ENCODE results near the gene DNAH8. TPM values are rescaled to one million over a fixed set of nuclear protein-coding genes. Genes with fewer than 3 reads are reported as not detected.
A peak's percentile ranks its signal among the peaks of the same experiment; 100 is the strongest.

Gene DNAH8, protein sequence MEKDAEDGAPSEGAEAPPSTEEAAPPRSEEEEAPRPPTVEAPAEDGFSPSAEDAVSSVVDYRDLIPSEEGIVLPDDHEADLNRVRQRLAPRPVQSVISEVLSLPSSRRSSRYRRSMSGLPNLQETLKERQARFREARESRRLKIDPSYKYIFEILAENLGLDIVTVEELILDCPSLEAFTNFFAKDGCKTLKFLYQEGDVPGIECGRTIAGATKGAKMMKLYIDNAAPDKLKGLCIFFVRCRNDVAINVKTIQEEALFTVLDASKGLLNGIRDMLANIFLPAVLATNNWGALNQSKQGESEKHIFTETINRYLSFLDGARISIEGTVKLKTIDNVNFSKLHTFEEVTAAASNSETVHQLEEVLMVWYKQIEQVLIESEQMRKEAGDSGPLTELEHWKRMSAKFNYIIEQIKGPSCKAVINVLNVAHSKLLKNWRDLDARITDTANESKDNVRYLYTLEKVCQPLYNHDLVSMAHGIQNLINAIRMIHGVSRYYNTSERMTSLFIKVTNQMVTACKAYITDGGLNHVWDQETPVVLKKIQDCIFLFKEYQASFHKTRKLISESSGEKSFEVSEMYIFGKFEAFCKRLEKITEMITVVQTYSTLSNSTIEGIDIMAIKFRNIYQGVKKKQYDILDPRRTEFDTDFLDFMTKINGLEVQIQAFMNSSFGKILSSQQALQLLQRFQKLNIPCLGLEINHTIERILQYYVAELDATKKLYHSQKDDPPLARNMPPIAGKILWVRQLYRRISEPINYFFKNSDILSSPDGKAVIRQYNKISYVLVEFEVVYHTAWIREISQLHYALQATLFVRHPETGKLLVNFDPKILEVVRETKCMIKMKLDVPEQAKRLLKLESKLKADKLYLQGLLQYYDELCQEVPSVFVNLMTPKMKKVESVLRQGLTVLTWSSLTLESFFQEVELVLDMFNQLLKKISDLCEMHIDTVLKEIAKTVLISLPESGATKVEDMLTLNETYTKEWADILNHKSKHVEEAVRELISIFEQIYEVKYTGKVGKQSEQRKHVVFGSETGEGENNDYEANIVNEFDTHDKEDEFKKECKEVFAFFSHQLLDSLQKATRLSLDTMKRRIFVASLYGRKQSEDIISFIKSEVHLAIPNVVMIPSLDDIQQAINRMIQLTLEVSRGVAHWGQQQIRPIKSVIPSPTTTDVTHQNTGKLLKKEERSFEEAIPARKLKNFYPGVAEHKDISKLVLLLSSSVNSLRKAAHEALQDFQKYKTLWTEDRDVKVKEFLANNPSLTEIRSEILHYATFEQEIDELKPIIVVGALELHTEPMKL (N-terminal part only)
- 14.6 TPM for total RNA-seq

DNA sequence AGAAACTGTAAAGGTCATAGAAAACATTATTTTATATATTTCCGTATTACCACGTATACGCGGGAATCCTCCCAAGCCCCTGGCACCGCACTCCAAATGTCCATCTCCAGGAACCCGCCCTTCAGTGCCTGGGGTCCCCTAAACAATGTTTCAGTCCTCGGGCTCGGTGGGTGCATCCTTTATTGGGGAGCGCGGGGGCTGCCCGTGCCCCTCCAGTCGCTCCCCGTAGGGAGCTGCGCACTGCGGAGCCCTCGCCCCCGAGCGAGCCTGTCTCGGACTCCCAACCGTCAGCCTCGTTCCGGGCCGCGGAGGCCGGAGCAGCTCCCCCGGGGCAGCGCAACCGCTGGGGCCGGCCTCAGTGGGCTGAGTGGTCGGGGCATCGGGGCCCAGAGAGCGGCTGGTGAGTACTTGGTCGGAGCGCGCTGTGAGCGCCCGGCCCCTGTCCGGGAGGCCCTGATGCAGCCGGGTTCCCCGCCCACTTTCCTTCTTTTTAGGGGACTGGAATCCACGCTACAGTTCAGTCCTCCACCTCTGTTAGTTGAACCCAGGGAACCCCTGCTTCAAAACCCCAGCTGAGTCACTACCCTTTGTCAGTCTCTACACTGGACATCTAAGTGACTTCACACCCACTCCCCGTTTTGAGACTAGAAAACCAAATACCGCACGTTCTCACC lies at the start of gene DNAH8:
DNAH8 (plus strand) TSS at position 296 of the 674 bp plus-strand sequence. CDS start 7,499 bp downstream, outside the sequence.
- H3K27me3 ChIP-seq (ENCODE audit: control insufficient read depth in 3 of 3, insufficient read depth in 3 of 3, low read length in 3 of 3), result peaks cover 27 to 35% (median 31%) of the 10 kb centered on the region in 3 donors

DNA sequence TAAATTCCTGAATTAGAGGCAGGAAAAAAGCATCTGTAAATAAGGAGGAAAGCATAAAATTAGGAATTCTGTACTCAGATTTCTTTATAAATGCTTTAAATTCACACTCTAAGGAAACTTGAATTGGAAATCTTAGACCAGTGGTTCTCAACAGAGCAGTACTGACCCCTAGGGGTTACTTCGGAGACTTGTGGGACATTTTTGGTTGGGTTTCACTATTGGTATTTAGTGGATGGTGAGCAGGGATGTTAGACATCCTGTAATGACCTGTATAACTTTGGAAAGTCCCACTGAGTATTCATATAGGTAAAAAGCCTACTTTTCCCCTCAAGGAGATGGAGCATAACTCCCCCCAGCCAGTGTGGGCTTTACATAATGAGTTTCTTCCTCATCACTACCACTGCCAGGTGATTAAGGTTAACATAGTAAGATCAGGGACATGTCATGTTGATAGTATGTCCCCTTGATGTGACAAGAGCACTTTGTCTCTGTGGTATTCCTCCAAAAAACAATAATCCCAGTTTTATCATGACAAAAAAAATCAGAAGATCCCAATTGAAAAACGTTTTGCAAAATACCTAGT lies 43.1 kb upstream of the DNAH8 start:
- Histone ChIP-seq H3K36me3 (ENCODE audit: control insufficient read depth in 3 of 3, insufficient read depth in 3 of 3, low read length in 3 of 3) (peaks cover 4 to 10% (median 4%) of the 10 kb centered on the region in 3 donors), H3K9me3 (ENCODE audit: control insufficient read depth in 3 of 3, low read length in 3 of 3) (no peaks in the 10 kb centered on the region), H3K4me1 (ENCODE audit: control insufficient read depth in 3 of 3, insufficient read depth in 3 of 3, low read length in 3 of 3) (peaks cover 0 to 2% (median 0%) of the 10 kb centered on the region in 3 donors), H3K4me3 (ENCODE audit: low read length in 3 of 3) (no peak overlapping the region), H3K9ac (ENCODE audit: low read depth in 1 of 3, low read length in 3 of 3) (no peak overlapping the region), H3K27me3 (ENCODE audit: control insufficient read depth in 3 of 3, insufficient read depth in 3 of 3, low read length in 3 of 3) (no peaks in the 10 kb centered on the region), H3K27ac (ENCODE audit: low read depth, low read length) (no peak overlapping the region)

More for the DNA sequence above, at the start of gene DNAH8:
- peak within 1 kb of the TSS in 1 of 3 donors; percentile 36 for H3K4me3 ChIP-seq (ENCODE audit: low read length in 3 of 3)
- no peak within 1 kb of the TSS for H3K9ac ChIP-seq (ENCODE audit: low read depth in 1 of 3, low read length in 3 of 3)
- H3K4me1 ChIP-seq (ENCODE audit: control insufficient read depth in 3 of 3, insufficient read depth in 3 of 3, low read length in 3 of 3), result peaks cover 3 to 6% (median 3%) of the 10 kb centered on the region in 3 donors
- H3K27ac ChIP-seq (ENCODE audit: low read depth, low read length), result no peak within 1 kb of the TSS
- no peaks in the 10 kb centered on the region for H3K36me3 ChIP-seq (ENCODE audit: control insufficient read depth in 3 of 3, insufficient read depth in 3 of 3, low read length in 3 of 3)
- H3K9me3 ChIP-seq (ENCODE audit: control insufficient read depth in 3 of 3, low read length in 3 of 3), result no peaks in the 10 kb centered on the region

DNA sequence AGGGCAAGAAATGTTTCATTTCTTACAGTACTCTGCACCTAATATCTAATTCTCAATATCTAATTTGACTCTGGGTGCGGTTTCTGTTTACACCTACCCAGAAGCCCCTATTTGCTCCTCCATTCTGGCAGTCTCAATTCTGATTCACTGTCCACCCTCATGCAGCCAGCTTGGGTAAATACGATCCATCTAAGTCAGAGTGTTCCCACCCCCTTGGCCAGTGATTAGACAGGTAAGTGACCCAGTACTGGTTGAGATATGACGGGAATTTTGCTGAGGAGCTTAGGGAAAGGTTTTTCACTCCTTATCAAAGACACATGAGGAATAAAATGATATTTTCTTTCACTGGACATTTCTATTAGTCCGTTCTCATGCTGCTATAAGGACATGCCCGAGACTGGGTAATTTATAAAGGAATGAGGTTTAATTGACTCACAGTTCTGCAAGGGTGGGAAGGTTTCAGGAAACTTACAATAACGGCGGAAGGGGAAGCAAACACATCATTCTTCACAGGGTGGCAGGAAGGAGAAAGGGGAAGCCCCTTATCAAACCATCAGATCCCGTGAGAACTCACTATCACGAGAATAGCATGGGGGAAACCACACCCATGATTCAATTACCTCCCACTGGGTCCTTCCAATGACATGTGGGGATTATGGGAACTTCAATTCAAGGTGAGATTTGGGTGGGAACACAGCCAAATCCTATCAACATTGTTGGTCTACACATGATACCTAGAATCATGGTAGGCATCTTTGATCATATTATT lies 41.5 kb upstream of the DNAH8 start:
- Histone ChIP-seq H3K4me3 (ENCODE audit: low read length in 3 of 3) (no peak overlapping the region), H3K9me3 (ENCODE audit: control insufficient read depth in 3 of 3, low read length in 3 of 3) (no peaks in the 10 kb centered on the region), H3K27ac (ENCODE audit: low read depth, low read length) (no peak overlapping the region), H3K27me3 (ENCODE audit: control insufficient read depth in 3 of 3, insufficient read depth in 3 of 3, low read length in 3 of 3) (no peaks in the 10 kb centered on the region), H3K36me3 (ENCODE audit: control insufficient read depth in 3 of 3, insufficient read depth in 3 of 3, low read length in 3 of 3) (peaks cover 5 to 12% (median 9%) of the 10 kb centered on the region in 3 donors), H3K4me1 (ENCODE audit: control insufficient read depth in 3 of 3, insufficient read depth in 3 of 3, low read length in 3 of 3) (peaks cover 0 to 2% (median 0%) of the 10 kb centered on the region in 3 donors), H3K9ac (ENCODE audit: low read depth in 1 of 3, low read length in 3 of 3) (no peak overlapping the region)

DNA sequence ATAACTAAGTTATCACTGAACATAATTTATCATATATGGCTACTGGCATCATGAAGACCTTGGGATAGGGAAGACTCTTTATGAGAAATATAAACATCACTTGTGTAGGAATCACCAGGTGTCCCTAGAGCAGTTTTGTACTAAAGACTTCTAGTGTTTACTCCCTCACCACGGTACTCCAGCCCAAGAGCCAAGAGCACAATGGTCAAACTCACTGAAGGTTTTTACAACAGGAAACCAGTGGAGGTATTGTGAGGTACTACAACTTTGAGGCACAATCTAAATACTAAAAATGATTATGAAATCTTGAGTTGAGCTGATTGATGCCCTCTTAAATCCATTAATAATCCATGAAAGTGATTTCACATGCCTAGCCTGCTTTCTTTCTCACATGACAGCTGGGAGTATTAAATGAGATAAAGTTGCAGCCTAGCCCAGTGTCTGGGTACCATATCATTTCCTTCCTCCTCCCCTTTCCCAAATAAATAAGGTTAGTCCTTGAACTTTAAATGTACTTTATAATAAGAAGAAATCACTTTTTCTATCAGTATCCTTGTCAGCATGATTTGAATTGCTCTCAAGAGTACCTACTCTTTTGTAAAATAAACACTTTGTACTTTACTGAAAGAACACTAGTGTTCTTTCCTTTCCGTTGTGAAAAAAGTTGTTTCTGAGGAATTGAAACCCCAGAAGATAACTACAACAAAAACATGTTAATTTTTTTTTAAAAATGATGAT lies 38.7 kb upstream of the DNAH8 start:
- no peak overlapping the region for H3K4me3 ChIP-seq (ENCODE audit: low read length in 3 of 3)
- H3K27ac ChIP-seq (ENCODE audit: low read depth, low read length), result no peak overlapping the region
- peaks cover 5 to 16% (median 15%) of the 10 kb centered on the region in 3 donors for H3K36me3 ChIP-seq (ENCODE audit: control insufficient read depth in 3 of 3, insufficient read depth in 3 of 3, low read length in 3 of 3)
- H3K9me3 ChIP-seq (ENCODE audit: control insufficient read depth in 3 of 3, low read length in 3 of 3), result no peaks in the 10 kb centered on the region
- peaks cover 0 to 2% (median 0%) of the 10 kb centered on the region in 3 donors for H3K4me1 ChIP-seq (ENCODE audit: control insufficient read depth in 3 of 3, insufficient read depth in 3 of 3, low read length in 3 of 3)
- H3K9ac ChIP-seq (ENCODE audit: low read depth in 1 of 3, low read length in 3 of 3), result no peak overlapping the region
- H3K27me3 ChIP-seq (ENCODE audit: control insufficient read depth in 3 of 3, insufficient read depth in 3 of 3, low read length in 3 of 3), result no peaks in the 10 kb centered on the region

DNA sequence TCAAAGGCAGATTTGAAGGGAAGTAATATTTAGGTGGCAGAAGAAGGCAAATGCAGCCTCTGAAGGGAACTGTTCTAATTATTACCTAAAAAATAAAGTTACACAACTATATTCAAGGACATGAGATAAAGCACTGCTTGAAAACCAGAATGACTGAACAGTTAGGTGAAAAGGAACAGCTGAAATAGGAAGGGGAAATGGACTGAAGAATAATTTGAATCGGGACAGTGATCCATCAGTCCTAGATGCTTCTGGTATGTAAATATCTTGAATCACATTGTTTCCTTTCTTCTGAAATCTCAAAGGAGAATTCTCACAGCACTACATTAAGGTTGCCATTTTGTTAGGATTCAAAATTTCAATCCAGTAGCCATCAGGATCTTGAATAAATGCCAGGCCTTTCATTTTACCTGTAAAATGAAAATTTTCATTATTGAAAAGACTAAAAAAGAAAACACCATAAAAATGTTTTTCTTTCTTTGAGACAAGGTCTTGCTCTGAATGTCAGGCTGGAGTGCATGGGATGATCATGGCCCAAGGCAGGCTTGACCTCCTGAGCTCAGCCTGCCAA lies 38.1 kb upstream of the DNAH8 start:
- peaks cover 5 to 22% (median 15%) of the 10 kb centered on the region in 3 donors for H3K36me3 ChIP-seq (ENCODE audit: control insufficient read depth in 3 of 3, insufficient read depth in 3 of 3, low read length in 3 of 3)
- H3K4me1 ChIP-seq (ENCODE audit: control insufficient read depth in 3 of 3, insufficient read depth in 3 of 3, low read length in 3 of 3), result peaks cover 0 to 2% (median 0%) of the 10 kb centered on the region in 3 donors
- no peak overlapping the region for H3K4me3 ChIP-seq (ENCODE audit: low read length in 3 of 3)
- no peaks in the 10 kb centered on the region for H3K27me3 ChIP-seq (ENCODE audit: control insufficient read depth in 3 of 3, insufficient read depth in 3 of 3, low read length in 3 of 3)
- no peak overlapping the region for H3K9ac ChIP-seq (ENCODE audit: low read depth in 1 of 3, low read length in 3 of 3)
- no peak overlapping the region for H3K27ac ChIP-seq (ENCODE audit: low read depth, low read length)
- no peaks in the 10 kb centered on the region for H3K9me3 ChIP-seq (ENCODE audit: control insufficient read depth in 3 of 3, low read length in 3 of 3)

DNA sequence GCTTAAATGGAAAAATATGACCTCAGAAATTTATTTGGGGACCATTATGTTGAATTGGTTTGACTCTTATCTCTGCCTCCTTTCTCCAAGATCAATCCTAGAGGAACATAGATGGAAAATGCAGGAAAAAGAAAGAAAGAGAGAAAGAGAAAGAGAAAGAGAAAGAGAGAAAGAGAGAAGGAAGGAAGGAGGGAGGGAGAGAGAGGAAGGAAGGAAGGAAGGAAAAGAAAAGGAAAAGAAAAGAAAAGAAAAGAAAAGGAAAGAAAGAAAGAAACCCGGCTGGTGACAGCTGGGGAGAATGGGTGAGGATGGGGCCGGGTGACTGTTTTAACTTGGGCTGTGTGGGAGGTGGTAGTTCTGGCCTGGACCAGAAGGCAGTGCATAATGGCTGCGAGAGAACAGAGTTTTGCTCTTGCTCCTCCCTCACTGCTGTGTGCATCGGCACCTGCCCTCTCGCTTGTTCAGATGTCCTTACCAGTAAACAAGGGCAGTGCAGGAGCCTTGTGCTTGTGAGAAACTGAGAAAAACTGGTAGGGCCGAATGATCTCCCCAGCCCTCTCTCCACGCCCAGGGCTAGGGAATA lies 36.8 kb upstream of the DNAH8 start:
- Histone ChIP-seq H3K36me3 (ENCODE audit: control insufficient read depth in 3 of 3, insufficient read depth in 3 of 3, low read length in 3 of 3) (peaks cover 5 to 25% (median 15%) of the 10 kb centered on the region in 3 donors), H3K27ac (ENCODE audit: low read depth, low read length) (no peak overlapping the region), H3K4me3 (ENCODE audit: low read length in 3 of 3) (no peak overlapping the region), H3K27me3 (ENCODE audit: control insufficient read depth in 3 of 3, insufficient read depth in 3 of 3, low read length in 3 of 3) (no peaks in the 10 kb centered on the region), H3K4me1 (ENCODE audit: control insufficient read depth in 3 of 3, insufficient read depth in 3 of 3, low read length in 3 of 3) (peaks cover 0 to 2% (median 0%) of the 10 kb centered on the region in 3 donors), H3K9me3 (ENCODE audit: control insufficient read depth in 3 of 3, low read length in 3 of 3) (no peaks in the 10 kb centered on the region), H3K9ac (ENCODE audit: low read depth in 1 of 3, low read length in 3 of 3) (no peak overlapping the region)

DNA sequence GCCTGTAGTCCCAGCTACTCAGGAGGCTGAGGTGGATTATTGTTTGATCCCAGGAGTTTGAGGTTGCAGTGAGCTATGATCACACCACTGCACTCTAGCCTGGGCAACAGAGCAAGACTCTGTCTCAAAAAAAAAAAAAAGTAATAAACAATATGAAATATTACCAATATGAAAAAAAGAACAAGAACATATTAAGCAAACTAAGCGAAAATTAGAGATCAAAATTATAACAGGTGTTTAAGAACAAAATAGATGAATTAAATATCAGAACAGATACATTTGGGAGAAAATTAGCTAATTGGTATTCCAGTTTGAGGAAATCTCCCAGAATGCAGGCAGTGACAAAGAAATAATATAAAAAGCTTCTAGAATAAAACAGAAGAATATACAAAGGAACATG lies 35.4 kb upstream of the DNAH8 start:
- Histone ChIP-seq H3K27me3 (ENCODE audit: control insufficient read depth in 3 of 3, insufficient read depth in 3 of 3, low read length in 3 of 3) (no peaks in the 10 kb centered on the region), H3K4me3 (ENCODE audit: low read length in 3 of 3) (no peak overlapping the region), H3K27ac (ENCODE audit: low read depth, low read length) (no peak overlapping the region), H3K36me3 (ENCODE audit: control insufficient read depth in 3 of 3, insufficient read depth in 3 of 3, low read length in 3 of 3) (peaks cover 5 to 25% (median 15%) of the 10 kb centered on the region in 3 donors), H3K4me1 (ENCODE audit: control insufficient read depth in 3 of 3, insufficient read depth in 3 of 3, low read length in 3 of 3) (no peaks in the 10 kb centered on the region), H3K9me3 (ENCODE audit: control insufficient read depth in 3 of 3, low read length in 3 of 3) (no peaks in the 10 kb centered on the region), H3K9ac (ENCODE audit: low read depth in 1 of 3, low read length in 3 of 3) (no peak overlapping the region)

DNA sequence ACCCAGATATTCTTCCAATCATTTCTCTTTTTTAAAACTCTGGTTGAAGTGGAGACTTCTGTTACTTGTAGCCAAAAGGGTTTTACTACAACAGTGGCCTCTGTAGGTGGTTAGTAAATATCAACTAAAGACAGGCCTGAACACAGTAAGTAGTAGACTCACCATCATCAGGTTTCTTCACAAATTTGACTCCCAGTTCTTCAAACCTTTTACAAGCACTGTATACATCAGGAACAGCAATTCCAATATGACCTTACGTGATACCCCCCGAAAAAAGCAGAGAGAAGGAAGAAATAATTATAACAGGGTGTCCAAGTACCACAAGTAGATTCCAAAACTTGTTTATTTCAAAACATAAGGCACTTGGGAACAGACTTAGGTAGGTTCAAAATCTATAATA lies 33.3 kb upstream of the DNAH8 start:
- Histone ChIP-seq H3K4me1 (ENCODE audit: control insufficient read depth in 3 of 3, insufficient read depth in 3 of 3, low read length in 3 of 3) (no peaks in the 10 kb centered on the region), H3K4me3 (ENCODE audit: low read length in 3 of 3) (no peak overlapping the region), H3K27me3 (ENCODE audit: control insufficient read depth in 3 of 3, insufficient read depth in 3 of 3, low read length in 3 of 3) (no peaks in the 10 kb centered on the region), H3K9ac (ENCODE audit: low read depth in 1 of 3, low read length in 3 of 3) (no peak overlapping the region), H3K9me3 (ENCODE audit: control insufficient read depth in 3 of 3, low read length in 3 of 3) (no peaks in the 10 kb centered on the region), H3K27ac (ENCODE audit: low read depth, low read length) (no peak overlapping the region), H3K36me3 (ENCODE audit: control insufficient read depth in 3 of 3, insufficient read depth in 3 of 3, low read length in 3 of 3) (peaks cover 2 to 24% (median 6%) of the 10 kb centered on the region in 3 donors)

Measured in skeletal muscle tissue (tissue), 4 donors.